HG02943 (cell line): ENCODE data around the gene CYTH3.

Experiments
- ATAC-seq: cut with Tn5 transposase; IDR thresholded peaks from one replicate; pipeline ENCODE4 v1.9.1; 2021; ENCODE audit warnings: mild to moderate bottlenecking, low read depth, moderate library complexity; ENCODE audit not compliant: unreplicated experiment

CYTH3 gene

GRCh38 chr7:6127110-6127490 is 145.3 kb downstream of the CYTH3 start:
- ATAC-seq = no peak

DNA sequence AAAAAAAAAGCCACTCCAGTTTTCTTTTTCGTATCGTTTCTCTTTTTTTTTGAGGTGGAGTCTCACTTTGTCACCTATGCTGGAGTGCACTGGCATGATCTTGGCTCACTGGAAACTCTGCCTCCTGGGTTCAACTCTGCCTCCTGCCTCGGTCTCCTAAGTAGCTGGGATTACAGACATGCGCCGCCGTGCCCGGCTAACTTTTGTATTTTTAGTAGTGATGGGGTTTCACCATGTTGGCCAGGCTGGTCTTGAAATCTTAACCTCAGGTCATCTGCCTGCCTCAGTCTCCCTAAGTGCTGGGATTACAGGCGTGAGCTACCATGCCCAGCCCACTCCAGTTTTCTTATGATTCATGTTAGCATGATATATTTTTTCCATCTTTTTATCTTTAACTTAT is 148.6 kb downstream of the CYTH3 start:
- ATAC-seq = no peak

GRCh38 chr7:6121141-6121540 is 151.3 kb downstream of the CYTH3 start:
- no peak for ATAC-seq

GRCh38 chr7:6117533-6117932 is 154.9 kb downstream of the CYTH3 start:
- ATAC-seq = no peak

DNA sequence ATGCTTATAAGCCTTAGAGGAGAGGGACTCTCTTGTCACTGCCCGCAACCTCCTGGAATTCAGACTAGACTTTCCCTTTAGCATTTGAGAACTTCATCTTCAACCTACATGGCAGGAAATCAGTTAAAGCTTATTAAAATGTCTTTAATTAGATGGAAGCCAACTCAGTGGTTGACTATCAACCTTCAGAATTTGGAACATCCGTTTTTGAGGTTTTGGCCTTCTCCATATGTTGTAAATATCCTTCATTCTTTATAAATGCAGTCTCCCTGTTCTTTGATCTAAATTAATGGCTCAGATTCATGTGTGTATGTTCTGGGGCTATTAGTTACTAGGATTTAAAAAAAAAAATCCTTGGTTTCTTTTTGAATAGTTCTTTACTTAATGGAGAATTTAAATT is 156.2 kb downstream of the CYTH3 start:
- no peak for ATAC-seq
